GM18951 (cell line): ENCODE measurements around the gene TCEAL4.

Experiments
- POLR2A ChIP-seq: IDR thresholded peaks from 4 replicates; pipeline ENCODE4 v1.6.1; 2011; ENCODE audit warnings: mild to moderate bottlenecking; ENCODE audit not compliant: insufficient read length, insufficient read depth; ENCODE audit errors: extremely low read depth
- in situ Hi-C: fragments of 300-500 bp; cut with MboI; formaldehyde crosslinking; loops from one replicate; pipeline ENCODE4 v1.12.0; 2022; ENCODE audit warnings: low sequenced_read_pairs, mixed read lengths, inconsistent platforms; ENCODE audit not compliant: unreplicated experiment

The TCEAL4 gene

DNA sequence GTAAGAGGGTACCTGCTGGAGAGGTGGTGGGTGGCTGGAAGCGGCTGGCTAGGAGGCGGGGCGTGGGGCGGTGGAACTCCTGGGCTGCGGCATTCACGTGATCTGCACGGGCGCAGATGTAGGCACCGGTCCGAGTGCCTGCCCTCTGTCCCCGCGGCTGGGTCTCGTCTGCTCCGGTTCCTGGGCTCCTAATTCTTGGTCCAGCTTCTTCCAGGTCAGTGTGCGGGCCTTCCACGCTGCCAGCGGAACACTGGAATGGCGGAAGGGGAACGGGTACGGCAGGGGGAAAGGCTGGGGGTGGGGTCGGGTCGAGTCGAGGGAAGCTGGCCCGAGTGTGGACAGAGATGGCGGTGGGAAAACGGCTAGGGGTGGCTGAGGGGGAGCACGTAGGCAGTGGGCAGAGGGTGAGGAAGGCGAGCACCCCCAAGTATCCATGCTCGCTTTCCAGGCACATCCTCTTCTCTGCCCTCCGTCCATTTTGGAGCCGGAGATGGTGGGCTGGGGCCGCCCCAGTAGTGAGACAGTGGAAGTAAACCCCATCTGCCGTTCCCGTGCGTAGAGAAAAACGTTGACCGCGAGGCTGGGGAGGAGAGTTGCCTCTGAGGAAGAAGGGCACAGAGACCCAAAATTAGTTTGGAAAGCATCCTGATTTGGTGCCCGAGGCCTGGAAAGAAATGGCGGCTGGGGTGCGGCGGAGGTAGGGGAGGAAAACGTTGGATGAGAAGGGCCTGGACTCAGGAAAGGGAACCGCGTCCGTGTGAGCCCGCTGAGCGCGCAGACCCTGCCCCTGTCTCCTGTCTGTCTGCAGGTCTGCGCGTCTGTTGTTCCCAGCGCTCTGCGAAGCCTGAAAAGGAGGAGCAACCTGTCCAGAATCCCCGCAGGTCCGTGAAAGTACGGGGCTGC lies at the start of gene TCEAL4:
Gene TCEAL4, plus strand, starts transcription at position 105 of the 903 bp plus-strand sequence. CDS start 1,161 bp downstream, outside the sequence.
- in situ Hi-C loops = no loop called here
- peak; percentile 52 for TF ChIP-seq POLR2A

DNA sequence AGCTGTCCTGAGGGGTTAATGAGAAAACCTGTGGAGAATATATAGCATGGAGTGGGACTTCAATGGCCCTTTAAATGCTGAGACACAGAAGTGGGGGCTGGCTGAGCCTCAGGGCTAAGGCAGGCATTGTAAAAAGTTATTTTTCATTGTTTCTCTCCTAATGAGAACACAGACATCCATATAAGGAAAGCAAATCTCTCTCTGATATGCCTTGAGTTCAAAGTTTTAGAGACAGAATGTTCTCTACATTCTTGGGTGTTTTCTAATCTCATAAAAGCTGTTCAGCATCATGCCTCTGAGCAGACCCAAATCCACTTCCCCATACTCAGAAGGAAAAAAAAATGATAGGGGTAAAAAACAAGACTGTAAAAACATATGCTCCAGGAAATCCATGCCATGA lies 49.2 kb upstream of the TCEAL4 start:
- in situ Hi-C loops = loop anchor here (25.0 kb wide), 1 partner anchor 276 kb away; no protein-coding TSS in a partner anchor
- TF ChIP-seq POLR2A = no peak

DNA sequence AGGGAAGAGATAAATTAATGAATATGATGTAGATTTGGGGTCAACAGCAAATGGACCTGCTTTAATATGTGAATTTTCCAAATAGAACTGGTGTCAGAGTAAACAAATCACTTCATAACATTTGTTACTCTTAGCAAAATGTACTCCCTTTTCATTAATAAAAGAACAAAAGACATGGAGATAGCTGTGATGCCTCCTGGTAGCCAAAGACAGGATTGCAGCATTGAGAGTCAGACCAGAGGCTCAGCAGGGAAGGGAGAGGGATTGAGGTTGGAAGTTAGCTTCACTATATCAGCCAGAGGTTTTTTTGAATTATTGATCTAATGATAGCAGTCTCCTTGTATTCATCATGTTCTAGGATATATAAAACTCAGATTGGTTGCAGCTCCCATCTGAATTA lies 48.6 kb upstream of the TCEAL4 start:
- TF ChIP-seq POLR2A = no peak
- in situ Hi-C loops = loop anchor here (25.0 kb wide), 1 partner anchor 276 kb away; no protein-coding TSS in a partner anchor

DNA sequence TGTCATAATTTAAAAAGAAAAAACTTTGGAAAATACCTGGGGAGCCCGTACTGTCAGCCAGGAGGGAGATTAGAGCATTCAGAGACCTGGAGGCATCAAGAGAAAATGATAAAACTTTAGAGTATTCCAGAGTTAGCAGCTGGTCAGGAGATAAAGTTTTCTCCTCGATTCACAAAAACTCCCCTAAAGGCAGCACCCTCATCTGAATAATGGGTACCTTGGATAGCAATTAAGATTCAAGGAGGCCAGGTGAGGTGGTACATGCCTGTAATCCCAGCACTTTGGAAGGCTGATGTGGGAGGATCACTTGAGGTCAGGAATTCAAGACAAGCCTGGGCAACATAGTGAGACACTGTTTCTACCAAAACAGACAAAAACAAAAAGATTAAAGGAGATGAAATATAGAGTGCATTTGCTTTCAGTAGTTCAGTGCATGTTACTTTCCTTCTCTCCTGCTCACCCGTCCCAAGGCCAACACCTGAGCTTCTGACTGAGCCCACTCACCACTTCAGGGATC lies 47.4 kb upstream of the TCEAL4 start:
- in situ Hi-C loops = loop anchor here (25.0 kb wide), 1 partner anchor 274 kb away; no protein-coding TSS in a partner anchor
- no peak for TF ChIP-seq POLR2A

DNA sequence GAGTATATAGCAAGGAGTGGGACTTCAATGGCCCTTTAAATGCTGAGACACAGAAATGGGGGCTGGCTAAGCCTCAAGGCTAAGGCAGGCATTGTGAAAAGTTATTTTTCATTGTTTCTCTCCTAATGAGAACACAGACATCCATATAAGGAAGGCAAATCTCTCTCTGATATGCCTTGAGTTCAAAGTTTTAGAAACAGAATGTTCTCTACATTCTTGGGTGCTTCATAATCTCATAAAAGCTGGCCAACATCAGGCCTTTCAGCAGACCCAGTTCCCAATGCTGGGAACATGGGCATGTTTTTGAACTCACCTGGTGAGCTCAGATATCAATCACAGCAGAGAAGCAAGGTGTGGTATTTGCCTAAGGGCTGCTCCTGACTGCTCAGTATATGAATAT lies 46.6 kb upstream of the TCEAL4 start:
- no peak for TF ChIP-seq POLR2A
- in situ Hi-C loops = loop anchor here (25.0 kb wide), 1 partner anchor 274 kb away; no protein-coding TSS in a partner anchor

DNA sequence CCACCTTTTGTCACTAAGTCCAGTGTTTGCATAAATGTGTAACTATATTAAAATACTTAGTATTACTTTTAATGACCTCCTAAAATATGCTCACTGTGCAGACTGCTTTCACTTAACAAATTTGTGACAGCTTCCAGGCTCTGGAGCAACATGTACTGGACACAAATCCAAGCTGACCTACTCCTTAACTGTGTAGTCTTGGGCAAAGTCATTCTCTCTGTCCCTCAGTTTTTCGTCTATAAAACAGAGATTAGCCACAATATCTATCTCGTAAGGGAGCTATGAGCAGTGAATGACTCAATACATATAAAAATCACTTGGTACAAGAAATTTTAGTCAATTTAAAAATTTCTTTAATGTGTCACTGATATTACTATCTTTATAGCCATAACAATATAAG lies 45.6 kb upstream of the TCEAL4 start:
- in situ Hi-C loops = loop anchor here (25.0 kb wide), 1 partner anchor 273 kb away; no protein-coding TSS in a partner anchor
- TF ChIP-seq POLR2A = no peak

DNA sequence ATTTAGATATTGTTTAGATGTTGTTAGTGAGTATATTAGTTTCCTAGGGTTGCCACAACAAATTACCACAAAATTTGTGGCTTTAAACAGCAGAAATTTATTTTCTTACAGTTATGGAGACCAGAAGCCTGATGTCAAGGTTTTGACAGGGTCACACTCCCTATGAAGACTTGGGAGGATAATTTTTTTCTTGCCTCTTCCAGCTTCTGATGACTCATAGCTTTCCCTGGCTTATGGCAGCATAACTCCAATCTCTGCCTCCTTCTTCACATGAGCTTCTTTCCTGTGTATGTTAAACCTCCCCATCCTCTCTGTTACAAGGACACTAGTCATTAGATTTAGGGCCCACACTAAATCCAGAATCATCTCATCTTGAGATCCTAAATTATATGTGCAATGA lies 45.2 kb upstream of the TCEAL4 start:
- in situ Hi-C loops = loop anchor here (25.0 kb wide), 1 partner anchor 272 kb away; no protein-coding TSS in a partner anchor
- TF ChIP-seq POLR2A = no peak

DNA sequence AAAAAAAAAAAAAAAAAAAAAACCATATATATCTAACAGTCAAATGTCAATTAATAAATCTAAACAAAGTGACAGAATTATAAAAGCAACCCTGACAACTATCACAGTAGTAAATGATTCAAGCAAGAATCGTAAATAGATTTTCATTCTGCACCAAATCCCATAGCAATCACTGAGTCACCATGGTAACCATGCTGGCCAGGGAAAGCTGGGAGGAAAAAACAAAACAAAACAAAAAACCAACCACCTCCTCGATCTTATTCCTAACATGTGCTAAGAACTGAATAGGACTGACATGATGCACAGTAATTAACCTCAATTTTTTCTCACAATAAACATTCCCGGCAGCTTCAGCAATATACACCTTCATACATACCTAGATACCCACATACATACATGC lies 35.4 kb upstream of the TCEAL4 start:
- in situ Hi-C loops = loop anchor here (25.0 kb wide), 1 partner anchor 262 kb away; no protein-coding TSS in a partner anchor

DNA sequence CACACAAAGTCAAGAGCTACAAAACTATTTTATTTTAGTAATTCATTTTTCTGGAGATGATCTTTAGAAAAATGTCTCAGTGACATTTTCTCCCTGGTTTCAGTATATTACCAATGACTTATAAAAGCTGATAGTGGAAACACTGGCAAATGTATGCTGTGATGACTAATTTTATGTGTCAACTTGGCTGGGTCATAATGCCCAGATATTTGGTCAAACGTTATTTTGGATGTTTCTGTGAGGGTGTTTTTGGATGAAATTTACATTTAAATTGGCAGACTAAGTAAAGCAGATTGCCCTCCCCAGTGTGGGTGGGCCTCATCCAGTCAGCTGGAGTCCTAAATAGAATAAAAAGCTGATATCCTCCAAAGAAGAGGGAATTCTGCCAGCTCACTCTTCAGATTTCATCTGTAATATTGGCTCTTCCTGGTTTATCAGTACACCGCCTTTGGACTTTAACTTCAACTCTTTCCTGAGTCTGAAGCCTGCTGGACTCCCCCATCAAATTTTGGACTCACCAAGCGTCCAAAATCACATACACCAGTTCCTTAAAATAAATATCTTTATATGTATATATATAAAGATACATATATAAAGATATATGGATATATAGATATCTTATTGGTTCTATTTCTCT lies 34.8 kb upstream of the TCEAL4 start:
- no peak for TF ChIP-seq POLR2A
- in situ Hi-C loops = no loop called here

More for the DNA sequence above, 35.4 kb upstream of the TCEAL4 start:
- no peak for TF ChIP-seq POLR2A

DNA sequence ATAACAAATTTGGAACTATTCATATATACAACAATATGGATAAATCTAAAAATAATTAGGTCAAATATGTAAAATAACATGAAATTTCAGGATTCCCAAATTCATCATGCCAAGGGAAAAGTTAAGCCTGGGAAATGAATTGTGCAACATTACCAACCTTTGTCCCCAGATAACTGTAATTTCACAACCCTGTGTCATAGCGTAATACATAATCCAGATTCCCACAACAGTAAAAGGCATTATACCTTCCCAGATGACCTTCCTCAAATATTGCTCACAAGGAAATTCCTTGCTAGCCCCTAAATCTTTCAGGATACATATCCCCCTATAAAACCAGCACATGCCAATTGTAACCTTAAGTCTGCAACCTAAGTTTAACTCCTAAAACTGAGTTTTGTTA lies 33.1 kb upstream of the TCEAL4 start:
- in situ Hi-C loops = no loop called here
- no peak for TF ChIP-seq POLR2A

DNA sequence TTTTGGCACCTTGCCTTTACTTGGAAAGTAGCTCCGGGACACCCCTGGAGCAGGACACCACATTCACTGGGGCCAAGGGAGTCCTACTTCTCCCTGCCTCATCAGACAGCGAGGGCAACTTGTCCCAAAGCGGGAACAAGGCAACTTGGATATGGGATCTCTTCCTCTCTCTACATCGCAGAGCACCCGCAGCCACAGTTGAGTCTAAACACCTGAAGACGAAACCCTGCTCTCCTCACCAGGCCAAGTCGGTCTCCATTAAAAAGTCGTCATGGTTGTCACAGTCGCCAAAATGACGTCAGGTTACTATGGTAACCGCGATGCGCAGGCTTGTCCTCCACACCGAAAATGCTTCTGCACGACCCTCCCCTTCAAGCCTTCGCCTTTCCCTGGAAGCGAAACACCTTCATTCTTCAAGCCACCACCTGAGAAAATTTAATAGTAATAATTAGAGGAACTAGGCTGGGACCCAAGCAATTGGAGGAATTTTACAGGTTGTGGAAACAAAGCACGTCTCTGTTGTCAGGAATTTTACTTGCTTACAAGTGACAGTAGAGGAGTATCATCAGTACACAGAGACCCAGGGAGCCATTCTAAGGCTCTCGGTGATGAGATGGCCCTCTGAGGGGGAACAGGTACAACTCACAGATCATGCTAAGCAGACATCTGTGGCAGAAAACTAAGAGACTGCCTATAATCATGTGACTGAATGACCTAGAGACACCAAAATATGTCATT lies 30.5 kb upstream of the TCEAL4 start:
- in situ Hi-C loops = no loop called here
- TF ChIP-seq POLR2A = peak; percentile 22

DNA sequence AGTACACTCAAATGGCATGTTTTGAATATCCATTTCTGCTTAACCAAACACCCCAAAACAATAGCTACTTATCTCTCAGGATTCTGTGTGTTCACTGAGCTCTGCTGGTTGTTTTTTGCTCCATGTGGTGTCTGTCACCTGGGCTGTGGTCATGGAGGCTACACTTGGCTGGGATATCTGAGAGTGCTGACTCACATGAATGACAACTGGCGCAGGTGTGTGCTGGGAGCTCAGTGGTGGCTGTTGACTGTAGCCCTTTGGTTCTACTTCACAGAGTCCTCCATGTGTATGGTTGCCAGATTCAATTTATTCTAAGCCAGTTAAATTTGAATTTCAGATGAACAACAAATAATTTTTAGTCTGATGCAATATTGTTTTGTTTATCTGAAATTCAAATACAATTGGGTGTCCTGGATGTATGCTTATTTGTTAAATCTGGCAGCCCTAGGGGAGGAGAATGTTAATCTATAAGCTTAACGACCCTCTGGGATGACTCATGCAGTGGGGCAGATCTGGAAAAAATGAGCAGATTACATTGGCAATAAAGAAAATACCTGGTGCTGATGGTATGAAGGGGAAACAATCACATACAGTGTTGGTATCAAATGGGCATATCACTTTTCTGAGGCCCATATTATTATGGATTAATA lies 28.2 kb upstream of the TCEAL4 start:
- TF ChIP-seq POLR2A = no peak
- in situ Hi-C loops = no loop called here

DNA sequence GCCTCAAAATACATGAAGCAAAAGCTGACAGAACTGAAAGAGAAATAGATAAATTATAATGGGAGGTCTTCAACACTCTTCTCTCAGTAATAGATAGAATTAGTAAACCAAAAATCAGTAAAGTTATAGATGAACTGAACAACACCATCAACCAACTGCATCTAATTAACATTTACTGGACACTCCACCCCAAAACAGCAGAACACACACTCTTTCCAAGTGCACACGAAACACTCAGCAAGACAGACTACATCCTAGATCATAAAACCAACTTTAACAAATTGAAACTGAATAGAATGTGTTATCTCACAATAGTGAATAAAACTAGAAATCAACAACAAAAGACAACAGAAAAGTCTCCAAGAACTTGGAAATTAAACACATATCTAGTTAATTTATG lies 25.1 kb upstream of the TCEAL4 start:
- in situ Hi-C loops = no loop called here
- no peak for TF ChIP-seq POLR2A

DNA sequence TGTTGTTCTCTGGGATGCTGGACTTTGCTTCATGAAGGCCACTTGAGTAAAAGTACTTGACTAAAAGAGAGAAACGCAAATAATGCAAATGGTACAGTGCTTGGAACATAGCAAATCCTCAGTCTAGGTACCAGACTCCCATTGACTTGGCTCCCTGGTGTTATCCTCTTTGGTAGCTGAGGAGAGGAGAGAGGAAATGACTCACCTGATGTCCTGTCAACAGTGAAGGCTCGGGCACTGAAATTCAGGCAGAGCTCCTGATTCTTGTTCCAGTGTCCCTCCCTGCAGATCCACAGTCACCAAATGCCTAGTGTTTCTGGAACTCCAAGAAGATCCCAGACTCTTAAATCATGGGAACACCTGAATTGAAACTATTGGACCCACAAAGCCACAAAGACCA lies 22.5 kb upstream of the TCEAL4 start:
- no peak for TF ChIP-seq POLR2A
- in situ Hi-C loops = no loop called here
